Transverse colon (tissue), 4 donors: ENCODE measurements around the gene PPM1J. TPM values are rescaled to one million over a fixed set of nuclear protein-coding genes. Genes with fewer than 3 reads are reported as not detected.

Source experiments
- DNase-seq: peaks from one replicate; pipeline ENCODE4 v3.0.0-alpha.2; 2019
- H3K27ac ChIP-seq, 4 donors: fragments of 200-600 bp; sonication (generic); 2 replicates each; pipeline ENCODE4 v1.5.1; 2016 to 2018; ENCODE audit warnings: inconsistent platforms in 4 of 4
- H3K27me3 ChIP-seq: fragments of 200-600 bp; sonication (generic); 2 replicates; pipeline ENCODE4 v1.5.1; 2017; ENCODE audit warnings: inconsistent platforms
- H3K36me3 ChIP-seq, 4 donors: fragments of 200-600 bp; sonication (generic); 2 replicates each; pipeline ENCODE4 v1.5.1; 2017 to 2019; ENCODE audit warnings: inconsistent platforms in 4 of 4
- H3K4me1 ChIP-seq, 4 donors: fragments of 200-600 bp; sonication (generic); 2 replicates each; pipeline ENCODE4 v1.5.1; 2017 to 2020; ENCODE audit warnings: inconsistent platforms in 4 of 4
- H3K4me3 ChIP-seq, 4 donors: fragments of 200-600 bp; sonication (generic); 1 replicate in 1 of 4; 2 replicates in 3 of 4; pipeline versions ENCODE4 v1.5.1 to v1.6.1; 2017 to 2019; ENCODE audit warnings: inconsistent platforms in 4 of 4
- H3K9me3 ChIP-seq, 2 donors: fragments of 200-600 bp; sonication (generic); 2 replicates each; pipeline ENCODE4 v1.5.1; 2017 to 2019; ENCODE audit warnings: inconsistent platforms in 2 of 2
- CTCF ChIP-seq, 5 experiments: fragments of 200-600 bp in 3 of 5; fragments of 450-650 bp in 2 of 5; sonication (generic) in 3 of 5; IDR thresholded peaks; 1 replicate in 2 of 5; 2 replicates in 3 of 5; pipeline ENCODE4 v1.5.1; 2016 to 2017; ENCODE audit warnings: antibody characterized with exemption in 5 of 5, inconsistent platforms in 3 of 5, mild to moderate bottlenecking in 2 of 5, moderate library complexity in 1 of 5
- EP300 ChIP-seq: sonication (generic); formaldehyde crosslinking; IDR thresholded peaks from one replicate; pipeline ENCODE4 v1.6.1; 2017; ENCODE audit warnings: antibody characterized with exemption, low read depth
- POLR2A ChIP-seq: fragments of 450-650 bp; IDR thresholded peaks from one replicate; pipeline ENCODE4 v1.6.1; 2016; ENCODE audit warnings: antibody characterized with exemption, mild to moderate bottlenecking, moderate library complexity
- POLR2AphosphoS5 ChIP-seq, 3 donors: sonication (generic); formaldehyde crosslinking; IDR thresholded peaks; one replicate each; pipeline ENCODE4 v1.6.1; 2016; ENCODE audit warnings: antibody characterized with exemption in 3 of 3
- WGBS, 2 donors: methylation state at CpG; one replicate each; pipeline ENCODE4 v1.1.5; 2018; ENCODE audit warnings: low coverage in 1 of 2; 5-methylcytosine and 5-hydroxymethylcytosine counted together
- in situ Hi-C, 4 donors: fragments of 200-750 bp; cut with MboI; loops; one replicate each; pipeline versions ENCODE4 v1.15.0 to v1.15.1; 2017; ENCODE audit warnings: low sequenced_read_pairs in 3 of 4, low pct_ligation_motif_present in 1 of 4, low pct_unique_long_range_greater_than_20kb in 1 of 4
- intact Hi-C: fragments of 100-400 bp; cut with DNase I; formaldehyde crosslinking; loops from one replicate; pipeline ENCODE4 v1.15.1; 2023; ENCODE audit warnings: low total_unique reads
- total RNA-seq, 4 donors: library from RNA; depleted of rRNA; stranded (reverse); fragments of >200 nt; gene quantifications; one replicate each; pipeline ENCODE4 v1.1.0, GENCODE V29; 2016

Gene PPM1J
- total RNA-seq, 4 donors from 2014 or later: 0.68 to 1.7 TPM; not detected in 2

- TF ChIP-seq POLR2A: no peak
- no peak for TF ChIP-seq CTCF (IDR thresholded peaks at IDR 0.05)
- no peak for TF ChIP-seq EP300
- no peak for TF ChIP-seq POLR2AphosphoS5 (IDR thresholded peaks at IDR 0.05)
- no peak for DNase-seq
- 80% methylated on average over 6 of the region's 6 CpGs; no CpG with 5 or more reads in 1 of the 2 donors for WGBS, 2 donors
- Histone ChIP-seq H3K27me3 (no peaks in the 10 kb centered on the region), H3K36me3 (peaks cover 0 to 35% (median 10%) of the 10 kb centered on the region in 4 donors), H3K9me3 (no peaks in the 10 kb centered on the region), H3K27ac (no peak overlapping the region), H3K4me3 (no peak overlapping the region), H3K4me1 (peaks cover 7 to 9% (median 9%) of the 10 kb centered on the region in 4 donors)
- intact Hi-C loops (no loop called here), in situ Hi-C loops (no loop called here)
Measured at GRCh38 chr1:112693821-112694220, 21.3 kb downstream of the PPM1J start.

GRCh38 chr1:112692681-112693080 is 22.5 kb downstream of the PPM1J start:
- Histone ChIP-seq H3K27me3 (no peaks in the 10 kb centered on the region), H3K4me3 (no peak overlapping the region), H3K9me3 (no peaks in the 10 kb centered on the region), H3K27ac (no peak overlapping the region), H3K4me1 (no peaks in the 10 kb centered on the region), H3K36me3 (peaks cover 0 to 35% (median 10%) of the 10 kb centered on the region in 4 donors)
- 96% methylated on average over 5 of the region's 5 CpGs; no CpG with 5 or more reads in 1 of the 2 donors for WGBS, 2 donors
- no peak for TF ChIP-seq EP300
- intact Hi-C loops: no loop called here
- in situ Hi-C loops: no loop called here
- DNase-seq: no peak

DNA sequence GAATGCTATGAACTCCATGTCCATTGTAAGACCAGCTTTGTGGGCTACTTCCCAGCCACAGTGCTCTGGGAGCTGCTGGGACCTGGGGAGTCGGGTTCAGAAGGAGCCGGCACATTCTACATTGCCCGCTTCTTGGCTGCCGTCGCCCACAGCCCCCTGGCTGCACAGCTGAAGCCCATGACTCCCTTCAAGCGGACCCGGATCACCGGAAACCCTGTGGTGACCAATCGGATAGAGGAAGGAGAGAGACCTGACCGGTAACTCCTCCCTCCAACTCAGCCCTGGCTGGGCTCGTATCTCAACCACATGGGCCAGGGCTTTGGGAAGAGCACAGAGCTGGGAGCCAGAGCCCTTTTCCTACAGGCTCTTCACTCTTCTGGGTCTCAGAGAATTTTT is 25.3 kb downstream of the PPM1J start:
- no peaks in the 10 kb centered on the region for H3K27me3 ChIP-seq
- intact Hi-C loops: no loop called here
- no peak overlapping the region for H3K27ac ChIP-seq
- peaks cover 0 to 27% (median 10%) of the 10 kb centered on the region in 4 donors for H3K36me3 ChIP-seq
- in situ Hi-C loops: no loop called here
- no peaks in the 10 kb centered on the region for H3K4me1 ChIP-seq
- no peak for TF ChIP-seq CTCF (IDR thresholded peaks at IDR 0.05)
- TF ChIP-seq EP300: no peak
- no peak for TF ChIP-seq POLR2A
- TF ChIP-seq POLR2AphosphoS5 (IDR thresholded peaks at IDR 0.05): no peak
- no peak for DNase-seq
- no peak overlapping the region for H3K4me3 ChIP-seq
- H3K9me3 ChIP-seq: no peaks in the 10 kb centered on the region
- WGBS, 2 donors: 99% methylated on average over 9 of the region's 11 CpGs; no CpG with 5 or more reads in 1 of the 2 donors

DNA sequence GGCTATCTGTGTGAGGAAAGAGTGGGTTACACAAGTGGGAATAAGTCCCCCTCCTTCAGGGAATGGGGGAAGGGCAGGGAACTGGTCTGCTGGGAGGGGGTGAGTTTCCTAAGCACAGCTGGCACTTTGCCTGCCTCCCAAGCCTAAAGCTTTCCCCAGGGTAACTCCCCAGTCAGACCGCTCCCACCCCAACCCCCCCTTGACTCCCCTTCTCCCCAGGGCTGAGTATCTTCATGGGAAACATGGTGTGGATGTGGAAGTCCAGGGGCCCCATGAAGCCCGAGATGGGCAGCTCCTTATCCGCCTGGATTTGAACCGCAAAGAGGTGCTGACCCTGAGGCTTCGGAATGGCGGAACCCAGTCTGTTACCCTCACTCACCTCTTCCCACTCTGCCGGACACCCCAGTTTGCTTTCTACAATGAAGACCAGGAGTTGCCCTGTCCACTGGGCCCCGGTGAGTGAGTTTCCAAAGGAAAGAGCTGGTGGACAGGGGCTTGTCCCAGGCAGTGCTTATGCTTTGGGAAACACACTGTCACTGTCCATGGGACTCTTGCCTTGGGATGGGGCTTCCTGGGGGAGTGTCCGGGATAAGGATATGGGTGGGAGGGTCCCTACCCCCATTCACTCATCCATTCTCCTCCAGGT is 25.8 kb downstream of the PPM1J start:
- no peaks in the 10 kb centered on the region for H3K9me3 ChIP-seq
- TF ChIP-seq EP300 (no peak), CTCF (IDR thresholded peaks at IDR 0.05) (no peak), POLR2A (no peak), POLR2AphosphoS5 (IDR thresholded peaks at IDR 0.05) (no peak)
- in situ Hi-C loops: no loop called here
- no peak for DNase-seq
- no peak overlapping the region for H3K4me3 ChIP-seq
- 95% methylated on average over 9 of the region's 9 CpGs; no CpG with 5 or more reads in 1 of the 2 donors for WGBS, 2 donors
- intact Hi-C loops: no loop called here
- no peaks in the 10 kb centered on the region for H3K4me1 ChIP-seq
- H3K36me3 ChIP-seq: peaks cover 0 to 24% (median 10%) of the 10 kb centered on the region in 4 donors
- no peak overlapping the region for H3K27ac ChIP-seq
- H3K27me3 ChIP-seq: no peaks in the 10 kb centered on the region
